H1 (cell line): ENCODE measurements around the gene ECI2. TPM values are rescaled to one million over a fixed set of nuclear protein-coding genes. Genes with fewer than 3 reads are reported as not detected.

ENCODE experiments used
- HDAC2 ChIP-seq, 2 experiments: fragments of 300-600 bp in 1 of 2; sonication (generic) in 1 of 2; IDR thresholded peaks; 2 replicates each; pipeline ENCODE4 v1.6.1; 2011 to 2012; ENCODE audit warnings: low read depth in 2 of 2, low read length in 2 of 2, mild to moderate bottlenecking in 2 of 2, moderate library complexity in 2 of 2, borderline replicate concordance in 1 of 2, inconsistent platforms in 1 of 2
- polyA plus RNA-seq, 7 experiments: library from polyadenylated mRNA; depleted of rRNA in 3 of 7; stranded (reverse) in 5 of 7; unstranded in 2 of 7; fragments of >200 nt in 5 of 7; fragments of 200-250 nt in 2 of 7; gene quantifications; 1 replicate in 5 of 7; 2 replicates in 1 of 7; 4 replicates in 1 of 7; pipeline versions ENCODE4 v1.2.1 to v1.2.3, GENCODE V29; 2011 to 2013; ENCODE audit warnings: missing spikeins in 2 of 7, mixed read lengths in 2 of 7
- total RNA-seq: library from RNA; stranded (reverse); fragmentation: NEBNext Ultra II Directional; extraction: Animal tissue kit (Norgen Biotek cat#: 25700); gene quantifications from 2 replicates; pipeline ENCODE4 v1.2.1, GENCODE V29; 2021

Gene ECI2
- total and polyA plus RNA-seq, 2 of the 8 experiments (the other 6 are each of a cell fraction or from before 2014, with no cell fraction given): 40.4 to 70.8 TPM

- TF ChIP-seq HDAC2 (IDR thresholded peaks at IDR 0.05; ENCODE audit: borderline replicate concordance in 1 of 2, low read depth in 2 of 2, low read length in 2 of 2): no peak
- TF ChIP-seq, all 59 proteins: peak for 0
Observed at GRCh38 chr6:4159491-4159890, 24.1 kb upstream of the ECI2 start (continued).
